Loucy (cell line): Measurements from ENCODE around the gene GPR173.

Experiments used
- H2AFZ ChIP-seq: fragments of 200-600 bp; sonication (generic); 2 replicates; pipeline ENCODE4 v1.6.0; 2016; ENCODE audit warnings: antibody characterized with exemption, mild to moderate bottlenecking, low read length, moderate library complexity
- H3F3A ChIP-seq: fragments of 200-600 bp; 2 replicates; pipeline ENCODE4 v1.6.0; 2016; ENCODE audit warnings: antibody characterized with exemption, low read depth, mild to moderate bottlenecking
- H3K27me3 ChIP-seq: fragments of 200-600 bp; sonication (generic); 2 replicates; pipeline ENCODE4 v1.6.1; 2014; ENCODE audit warnings: low read length, mild to moderate bottlenecking; ENCODE audit not compliant: insufficient read depth, poor library complexity, severe bottlenecking
- H3K36me3 ChIP-seq: fragments of 200-600 bp; sonication (generic); 2 replicates; pipeline ENCODE4 v1.6.1; 2016; ENCODE audit warnings: low read length; ENCODE audit not compliant: insufficient read depth
- H3K4me1 ChIP-seq: fragments of 200-600 bp; sonication (generic); 2 replicates; pipeline ENCODE4 v1.5.1; 2014; ENCODE audit warnings: low read length, mild to moderate bottlenecking; ENCODE audit not compliant: insufficient read depth, poor library complexity, severe bottlenecking
- H3K4me2 ChIP-seq: fragments of 200-600 bp; sonication (generic); 2 replicates; pipeline ENCODE4 v1.6.0; 2014; ENCODE audit warnings: antibody characterized with exemption, low read length, low read depth, mild to moderate bottlenecking; ENCODE audit not compliant: poor library complexity, severe bottlenecking
- H3K4me3 ChIP-seq: fragments of 200-600 bp; sonication (generic); 2 replicates; pipeline ENCODE4 v1.5.1; 2014; ENCODE audit warnings: low read length, mild to moderate bottlenecking, mixed read lengths; ENCODE audit not compliant: poor library complexity, severe bottlenecking
- H3K79me2 ChIP-seq: fragments of 200-600 bp; sonication (generic); 2 replicates; pipeline ENCODE4 v1.6.1; 2014; ENCODE audit warnings: low read length; ENCODE audit not compliant: insufficient read depth
- H3K9ac ChIP-seq: fragments of 200-600 bp; sonication (generic); 2 replicates; pipeline ENCODE4 v1.6.0; 2014; ENCODE audit warnings: mild to moderate bottlenecking, low read depth, low read length, moderate library complexity; ENCODE audit not compliant: poor library complexity, severe bottlenecking
- H3K9me2 ChIP-seq: fragments of 200-600 bp; sonication (generic); replicated peaks from 2 replicates; pipeline ENCODE4 v1.6.1; 2016; ENCODE audit warnings: low read depth, low read length, mixed read lengths
- H3K9me3 ChIP-seq: fragments of 200-600 bp; sonication (generic); 2 replicates; pipeline ENCODE4 v1.6.1; 2014; ENCODE audit warnings: mild to moderate bottlenecking, antibody characterized with exemption, low read length, low read depth; ENCODE audit not compliant: insufficient read depth
- H4K20me1 ChIP-seq: fragments of 200-600 bp; sonication (generic); 2 replicates; pipeline ENCODE4 v1.6.0; 2014; ENCODE audit warnings: antibody characterized with exemption, low read length, mild to moderate bottlenecking; ENCODE audit not compliant: insufficient read depth, poor library complexity, severe bottlenecking
- EZH2phosphoT487 ChIP-seq: fragments of 200-600 bp; IDR thresholded peaks from 2 replicates; pipeline ENCODE4 v1.6.1; 2018; ENCODE audit warnings: antibody characterized with exemption, mild to moderate bottlenecking, moderate library complexity, borderline replicate concordance
- TF ChIP-seq, protein P1 (sequence below): fragments of 200-600 bp; sonication (generic); conservative IDR thresholded peaks from 2 replicates; pipeline ENCODE4 v1.5.1; 2014; ENCODE audit warnings: mild to moderate bottlenecking, antibody characterized with exemption, low read length

Gene GPR173, protein sequence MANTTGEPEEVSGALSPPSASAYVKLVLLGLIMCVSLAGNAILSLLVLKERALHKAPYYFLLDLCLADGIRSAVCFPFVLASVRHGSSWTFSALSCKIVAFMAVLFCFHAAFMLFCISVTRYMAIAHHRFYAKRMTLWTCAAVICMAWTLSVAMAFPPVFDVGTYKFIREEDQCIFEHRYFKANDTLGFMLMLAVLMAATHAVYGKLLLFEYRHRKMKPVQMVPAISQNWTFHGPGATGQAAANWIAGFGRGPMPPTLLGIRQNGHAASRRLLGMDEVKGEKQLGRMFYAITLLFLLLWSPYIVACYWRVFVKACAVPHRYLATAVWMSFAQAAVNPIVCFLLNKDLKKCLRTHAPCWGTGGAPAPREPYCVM

DNA sequence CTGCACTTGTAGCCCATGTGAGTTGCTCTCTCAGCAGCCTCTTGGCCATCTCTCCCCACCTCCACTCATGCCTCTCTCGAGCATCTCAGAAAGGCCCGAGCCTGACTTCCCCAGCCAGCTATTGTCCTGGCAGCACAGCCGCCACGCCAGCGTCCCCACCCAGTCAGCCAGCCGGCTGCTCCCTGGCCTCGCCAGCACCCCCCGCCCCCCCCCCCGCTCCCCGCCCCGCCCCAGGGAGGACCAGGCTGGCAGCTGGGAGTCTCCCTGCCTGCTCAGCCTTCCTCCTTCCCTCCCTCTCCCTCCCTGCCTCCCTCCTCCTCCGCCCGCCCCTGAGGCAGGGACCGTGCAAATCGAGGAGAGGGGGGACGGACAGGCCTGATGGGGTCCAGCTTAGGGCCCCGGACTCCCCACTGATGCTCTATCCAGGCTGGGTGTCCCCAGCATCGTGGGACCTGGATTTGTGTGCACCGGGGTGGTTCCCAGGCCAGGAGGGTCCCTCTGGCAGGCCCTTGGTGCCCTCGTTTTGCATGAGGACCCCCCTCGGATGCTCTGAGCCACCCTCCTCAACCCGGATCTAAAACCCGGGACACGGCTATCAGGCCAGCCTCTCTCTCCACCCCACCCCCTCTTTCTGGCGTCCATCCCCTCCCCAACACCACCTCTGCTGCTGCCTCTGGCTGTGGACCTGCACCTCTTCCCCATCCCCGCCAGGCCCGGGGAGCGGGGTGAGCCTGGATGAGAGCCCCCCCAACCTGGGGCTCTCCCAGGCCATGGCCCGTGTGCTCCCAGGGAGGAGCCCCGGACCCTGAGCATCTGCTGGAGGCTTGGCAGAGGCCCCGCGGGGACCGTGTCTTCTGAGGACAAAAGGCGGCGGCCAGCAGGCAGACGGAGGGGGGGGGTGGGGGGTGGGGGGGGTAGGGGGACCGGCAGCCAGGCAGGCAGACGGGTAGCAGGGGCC is at the start of gene GPR173:
Gene GPR173 (plus strand): TSS at position 621 of the 958 bp plus-strand sequence. CDS start 27,833 bp downstream, outside the sequence.
- H3K4me1 ChIP-seq: peaks cover 21% of the 10 kb centered on the region
- peaks cover 20% of the 10 kb centered on the region; the same call in 1 of the 2 replicates for H3K79me2 ChIP-seq
- no peaks in the 10 kb centered on the region for H3K9me2 ChIP-seq
- H3K9me3 ChIP-seq: no peaks in the 10 kb centered on the region
- H4K20me1 ChIP-seq: no peaks in the 10 kb centered on the region
- no peak for TF ChIP-seq EZH2phosphoT487
- TF ChIP-seq, protein P1, sequence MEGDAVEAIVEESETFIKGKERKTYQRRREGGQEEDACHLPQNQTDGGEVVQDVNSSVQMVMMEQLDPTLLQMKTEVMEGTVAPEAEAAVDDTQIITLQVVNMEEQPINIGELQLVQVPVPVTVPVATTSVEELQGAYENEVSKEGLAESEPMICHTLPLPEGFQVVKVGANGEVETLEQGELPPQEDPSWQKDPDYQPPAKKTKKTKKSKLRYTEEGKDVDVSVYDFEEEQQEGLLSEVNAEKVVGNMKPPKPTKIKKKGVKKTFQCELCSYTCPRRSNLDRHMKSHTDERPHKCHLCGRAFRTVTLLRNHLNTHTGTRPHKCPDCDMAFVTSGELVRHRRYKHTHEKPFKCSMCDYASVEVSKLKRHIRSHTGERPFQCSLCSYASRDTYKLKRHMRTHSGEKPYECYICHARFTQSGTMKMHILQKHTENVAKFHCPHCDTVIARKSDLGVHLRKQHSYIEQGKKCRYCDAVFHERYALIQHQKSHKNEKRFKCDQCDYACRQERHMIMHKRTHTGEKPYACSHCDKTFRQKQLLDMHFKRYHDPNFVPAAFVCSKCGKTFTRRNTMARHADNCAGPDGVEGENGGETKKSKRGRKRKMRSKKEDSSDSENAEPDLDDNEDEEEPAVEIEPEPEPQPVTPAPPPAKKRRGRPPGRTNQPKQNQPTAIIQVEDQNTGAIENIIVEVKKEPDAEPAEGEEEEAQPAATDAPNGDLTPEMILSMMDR: no peak
- no peaks in the 10 kb centered on the region for H3F3A ChIP-seq
- H3K27me3 ChIP-seq: no peaks in the 10 kb centered on the region
- peak within 1 kb of the TSS; percentile 96 for H2AFZ ChIP-seq
- H3K4me2 ChIP-seq: peak within 1 kb of the TSS; percentile 73
- no peaks in the 10 kb centered on the region for H3K36me3 ChIP-seq
- peak within 1 kb of the TSS; percentile 69 for H3K9ac ChIP-seq
- peak within 1 kb of the TSS; percentile 77 for H3K4me3 ChIP-seq

DNA sequence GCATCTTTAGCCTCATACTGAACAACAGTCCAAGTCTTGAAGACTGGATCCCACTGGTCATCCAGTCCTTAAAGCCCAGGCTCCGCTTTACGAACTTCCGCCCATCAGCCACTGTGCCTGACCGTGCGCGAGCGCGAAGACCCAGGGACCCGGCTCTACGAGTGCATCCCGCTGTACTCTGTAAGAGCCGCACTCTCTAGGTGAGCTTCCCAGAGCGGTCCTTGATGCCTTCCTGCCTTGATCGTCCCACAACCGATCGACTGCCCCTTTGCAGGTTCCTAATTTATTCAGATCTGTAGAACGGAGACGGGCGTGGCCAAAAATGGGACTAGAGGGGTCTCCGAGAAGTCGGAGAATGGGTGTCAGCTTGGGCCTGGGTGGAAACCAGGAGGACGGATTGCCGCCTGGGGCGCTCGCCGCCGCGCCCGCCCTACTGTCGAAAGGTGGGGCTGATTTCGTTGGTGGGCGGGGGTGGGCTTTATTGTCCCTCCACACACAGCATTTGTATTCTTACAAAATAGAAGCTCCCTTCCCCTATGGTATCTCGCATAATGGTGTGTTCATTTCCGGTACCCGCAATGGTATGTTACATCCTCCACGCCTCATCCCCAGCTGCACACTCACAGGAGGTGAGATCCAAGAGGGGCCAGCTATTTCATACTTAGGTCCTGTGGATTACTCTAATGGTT is 48.0 kb upstream of the GPR173 start:
- Histone ChIP-seq H3K36me3 (no peaks in the 10 kb centered on the region), H3F3A (no peaks in the 10 kb centered on the region), H3K9me3 (no peaks in the 10 kb centered on the region), H3K27me3 (no peaks in the 10 kb centered on the region), H3K4me2 (no peak overlapping the region), H3K9me2 (no peaks in the 10 kb centered on the region), H3K79me2 (no peaks in the 10 kb centered on the region), H3K4me3 (no peak overlapping the region), H2AFZ (no peak overlapping the region), H3K4me1 (no peaks in the 10 kb centered on the region), H3K9ac (no peak overlapping the region), H4K20me1 (no peaks in the 10 kb centered on the region)
- TF ChIP-seq, protein P1: no peak
- TF ChIP-seq EZH2phosphoT487: no peak

DNA sequence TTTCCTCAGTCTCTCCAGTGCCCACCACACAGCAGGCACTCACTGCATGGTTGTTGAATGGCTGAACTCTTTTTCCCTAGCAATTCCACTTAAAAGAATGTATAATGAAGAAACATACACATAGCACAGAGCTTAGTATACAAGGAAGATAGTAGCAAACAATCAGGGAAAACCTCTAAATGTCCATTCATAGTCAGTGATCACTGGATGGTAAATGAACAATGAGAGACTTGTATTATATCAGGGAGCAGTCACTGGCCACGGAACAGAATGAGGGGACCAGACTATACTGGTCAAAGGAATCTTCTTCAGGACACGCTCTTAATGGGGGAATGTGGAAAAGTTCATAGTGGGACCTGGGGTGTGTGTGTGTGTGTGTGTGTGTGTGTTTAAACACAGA is 46.6 kb upstream of the GPR173 start:
- Histone ChIP-seq H3K79me2 (no peaks in the 10 kb centered on the region), H3K4me3 (no peak overlapping the region), H2AFZ (no peak overlapping the region), H3K9me3 (no peaks in the 10 kb centered on the region), H3K4me2 (no peak overlapping the region), H4K20me1 (no peaks in the 10 kb centered on the region), H3K27me3 (no peaks in the 10 kb centered on the region), H3K4me1 (no peaks in the 10 kb centered on the region), H3K9ac (no peak overlapping the region), H3K36me3 (no peaks in the 10 kb centered on the region), H3F3A (no peaks in the 10 kb centered on the region), H3K9me2 (no peaks in the 10 kb centered on the region)
- TF ChIP-seq EZH2phosphoT487: no peak
- TF ChIP-seq, protein P1: no peak
